ENCODE data around the gene PLBD2.

PLBD2 gene

DNA sequence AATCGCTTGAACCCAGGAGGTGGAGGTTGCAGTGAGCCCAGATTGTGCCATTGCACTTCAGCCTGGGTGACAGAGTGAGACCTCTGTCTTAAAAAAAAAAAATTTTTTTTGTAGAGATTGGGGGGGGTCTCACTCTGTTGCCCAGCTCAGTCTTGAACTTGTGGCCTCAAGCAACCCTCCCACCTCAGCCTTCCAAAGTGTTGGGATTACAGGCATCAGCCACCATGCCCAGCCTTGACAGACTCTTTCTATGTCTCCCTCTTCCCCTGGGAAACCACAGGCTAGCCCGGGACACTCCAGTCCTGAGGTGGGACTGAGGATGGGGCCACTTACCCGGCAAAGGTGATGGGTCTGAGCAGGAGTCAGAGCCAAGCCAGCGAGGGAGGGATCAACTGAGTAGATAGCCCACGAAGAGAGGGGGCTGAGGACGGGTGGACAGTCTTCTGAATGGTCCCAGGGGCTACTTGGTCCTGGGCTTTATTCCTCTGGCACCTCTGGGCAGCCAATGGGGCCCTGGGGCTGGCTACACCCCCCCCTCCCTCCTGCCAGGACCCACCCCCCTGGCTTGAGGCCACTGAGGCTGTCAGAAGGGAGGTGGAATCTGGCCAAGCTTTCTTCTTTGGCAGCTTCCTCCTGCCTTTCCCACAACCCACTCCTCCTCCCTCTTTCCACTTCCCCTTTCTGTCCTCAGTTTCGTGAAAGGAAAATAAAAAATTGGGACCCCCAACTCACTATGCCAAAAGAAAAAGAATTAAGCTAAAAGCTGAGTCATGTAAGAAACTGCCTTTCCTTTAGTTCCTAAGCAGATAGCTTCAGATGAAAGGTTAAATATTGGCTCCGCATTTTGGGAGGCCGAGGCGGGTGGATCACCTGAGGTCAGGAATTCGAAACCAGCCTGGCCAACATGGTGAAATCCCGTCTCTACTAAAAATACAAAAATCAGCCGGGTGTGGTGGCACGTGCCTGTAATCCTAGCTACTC is 45.3 kb downstream of the PLBD2 start, which contains the start of gene SDS:
Gene SDS (minus strand): TSS at position 453 of the 981 bp plus-strand sequence. CDS start 4,179 bp downstream, outside the sequence.
- no peak for DNase-seq
- in situ Hi-C loops (cut with HindIII; ENCODE audit: low pct_ligation_motif_present, low pct_unique_long_range_greater_than_20kb, low sequenced_read_pairs), result no loop called here

DNA sequence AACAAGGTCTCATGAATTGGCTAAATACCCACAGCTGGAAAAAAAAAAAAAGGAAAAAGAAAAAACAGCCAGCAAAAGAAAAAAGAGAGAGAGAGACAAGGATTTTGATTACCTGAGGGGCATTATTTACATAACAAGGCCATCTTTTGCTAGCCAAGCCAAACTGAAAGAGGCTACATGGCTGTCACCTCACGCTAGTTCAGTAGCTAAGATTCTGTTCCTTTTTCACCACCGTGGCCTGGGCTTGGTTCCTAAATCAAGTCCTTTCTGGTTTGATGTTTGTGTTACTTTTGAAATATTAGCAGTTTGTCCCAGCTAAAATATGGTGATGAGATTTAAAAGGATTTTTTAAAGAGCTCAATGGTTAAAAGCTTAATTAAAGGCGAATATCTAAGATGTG is 47.3 kb downstream of the PLBD2 start:
- DNase-seq, result no peak
- in situ Hi-C loops (cut with HindIII; ENCODE audit: low pct_ligation_motif_present, low pct_unique_long_range_greater_than_20kb, low sequenced_read_pairs), result no loop called here

DNA sequence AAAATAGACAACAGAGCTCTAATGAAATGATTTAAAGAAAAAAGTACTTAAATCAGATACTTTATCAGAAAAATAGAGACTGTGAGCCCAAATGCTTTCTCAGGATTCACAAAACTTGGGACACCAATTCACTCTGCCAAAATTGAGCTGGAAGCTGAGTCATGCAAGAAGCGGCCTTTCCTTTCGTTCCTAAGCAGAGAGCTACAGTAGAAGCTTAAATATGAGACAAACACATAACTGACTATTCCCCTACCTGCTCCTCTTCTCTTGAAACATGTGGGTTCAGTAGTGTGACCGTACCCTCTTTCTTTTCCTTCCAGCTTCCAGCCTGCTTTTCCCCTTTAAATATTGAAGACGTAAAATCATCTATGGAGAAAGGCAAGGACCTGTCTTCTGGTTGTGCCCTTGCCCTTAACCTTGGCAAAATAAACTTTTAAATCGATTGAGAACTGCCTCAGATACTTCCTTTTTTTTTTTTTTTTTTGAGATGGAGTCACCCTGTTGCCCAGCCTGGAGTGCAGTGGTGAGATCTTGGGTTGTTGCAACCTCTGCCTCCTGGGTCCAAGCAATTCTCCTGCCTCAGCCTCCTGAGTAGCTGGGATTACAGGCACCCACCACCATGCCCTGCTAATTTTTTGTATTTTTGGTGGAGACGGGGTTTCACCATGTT is 49.7 kb downstream of the PLBD2 start:
- in situ Hi-C loops (cut with HindIII; ENCODE audit: low pct_ligation_motif_present, low pct_unique_long_range_greater_than_20kb, low sequenced_read_pairs), result no loop called here
- DNase-seq, result no peak

DNA sequence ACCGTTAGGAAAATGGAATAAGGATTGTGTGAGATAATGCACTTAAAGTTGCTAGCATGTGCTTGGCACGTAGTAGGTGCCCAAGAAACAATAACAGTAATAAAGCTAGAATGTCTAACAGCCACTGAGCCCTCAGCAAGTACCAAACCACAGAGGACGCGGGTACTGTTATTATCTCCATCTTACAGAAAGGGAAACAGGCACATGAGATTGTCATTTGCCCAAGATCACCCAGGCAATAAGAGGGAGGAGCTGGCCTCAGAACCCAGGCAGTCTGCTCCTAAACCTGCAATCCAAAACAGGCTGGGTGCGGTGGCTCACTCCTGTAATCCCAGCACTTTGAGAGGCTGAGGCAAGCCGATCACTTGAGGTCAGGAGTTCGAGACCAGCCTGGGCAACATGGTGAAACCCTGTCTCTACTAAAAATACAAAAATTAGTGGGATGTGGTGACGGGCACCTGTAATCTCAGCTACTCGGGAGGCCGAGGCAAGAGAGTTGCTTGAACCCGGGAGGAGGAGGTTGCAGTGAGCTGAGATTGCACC is 50.4 kb downstream of the PLBD2 start:
- no peak for DNase-seq
- in situ Hi-C loops (cut with HindIII; ENCODE audit: low pct_ligation_motif_present, low pct_unique_long_range_greater_than_20kb, low sequenced_read_pairs), result no loop called here

DNA sequence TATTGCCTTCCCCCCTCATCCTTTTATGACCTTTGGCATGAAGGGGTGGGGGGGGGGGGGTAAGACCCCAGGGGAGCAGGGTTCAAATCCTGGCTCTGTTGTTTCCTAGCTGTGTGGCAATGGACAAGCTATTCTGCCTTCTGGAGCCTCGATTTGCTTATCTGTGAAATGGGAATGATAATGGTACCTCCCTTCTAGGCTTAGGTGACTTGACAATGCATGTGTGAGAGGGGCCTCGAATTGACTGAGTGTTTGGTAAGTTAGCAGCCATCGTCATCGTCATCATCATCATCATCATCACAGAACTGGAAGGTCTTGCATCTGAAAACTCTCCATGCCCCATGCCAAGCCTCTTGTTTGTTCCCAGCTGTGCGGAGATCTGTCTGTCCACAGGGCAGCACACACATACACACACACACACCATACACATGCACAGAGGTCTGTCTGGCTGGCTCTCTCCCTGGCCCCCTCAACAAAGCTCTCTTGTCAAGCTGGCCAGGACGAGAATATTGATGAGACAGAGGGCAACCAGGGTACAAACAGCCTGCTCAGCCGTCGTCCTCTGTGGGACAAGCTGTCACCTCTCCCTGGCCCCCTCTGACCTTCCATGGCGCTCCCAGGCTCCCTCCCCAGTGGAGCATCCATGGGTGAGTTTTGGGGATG is 51.2 kb downstream of the PLBD2 start:
- DNase-seq, result no peak
- in situ Hi-C loops (cut with HindIII; ENCODE audit: low pct_ligation_motif_present, low pct_unique_long_range_greater_than_20kb, low sequenced_read_pairs), result no loop called here

DNA sequence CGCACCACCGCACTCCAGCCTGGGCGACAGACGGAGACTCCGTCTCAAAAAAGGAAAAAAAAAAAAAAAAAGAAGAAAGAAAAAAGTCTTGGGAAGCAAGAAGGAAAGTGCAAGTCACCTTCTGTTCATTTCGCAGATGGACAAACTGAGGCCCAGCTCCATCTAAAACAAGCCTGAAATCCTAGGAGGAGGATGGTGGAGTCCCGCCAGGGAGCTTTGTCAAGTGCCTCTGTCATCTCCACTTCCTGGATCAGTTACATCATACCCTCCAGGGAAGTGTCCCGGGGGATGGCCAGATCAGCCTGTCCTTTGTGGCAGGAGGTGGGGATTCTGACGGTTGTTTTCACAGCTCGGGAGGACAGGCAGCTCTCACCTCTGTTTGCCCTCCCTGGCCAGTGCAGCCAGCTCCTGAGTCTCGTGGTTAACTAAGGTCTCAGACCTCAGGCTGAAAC is 55.1 kb downstream of the PLBD2 start:
- in situ Hi-C loops (cut with HindIII; ENCODE audit: low pct_ligation_motif_present, low pct_unique_long_range_greater_than_20kb, low sequenced_read_pairs), result no loop called here
- DNase-seq, result peak; percentile 37

DNA sequence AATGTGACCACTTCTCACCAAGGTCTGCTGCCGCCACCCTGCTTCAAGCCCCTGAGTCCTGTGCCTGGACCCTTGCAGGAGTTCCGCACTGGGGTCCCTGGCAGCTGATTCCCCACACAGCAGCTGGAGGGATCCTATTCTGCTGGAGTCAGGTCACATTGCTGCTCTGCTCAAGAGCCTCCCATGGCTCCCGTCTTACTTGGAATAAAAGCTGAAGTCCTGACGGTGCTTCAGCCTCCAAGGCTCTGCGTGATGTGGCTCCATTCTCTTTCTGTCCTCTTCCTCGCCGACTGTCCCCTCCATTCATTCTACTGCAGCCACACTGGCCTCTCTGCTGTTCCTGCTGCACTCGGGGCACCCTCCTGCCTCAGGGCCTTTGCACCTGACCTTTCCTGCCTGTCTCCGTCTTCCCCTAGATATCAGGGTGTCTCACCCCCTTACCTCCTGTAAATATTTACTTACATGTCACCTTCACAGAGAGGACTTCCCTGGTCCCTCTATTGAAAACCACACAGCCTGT is 56.2 kb downstream of the PLBD2 start:
- in situ Hi-C loops (cut with HindIII; ENCODE audit: low pct_ligation_motif_present, low pct_unique_long_range_greater_than_20kb, low sequenced_read_pairs), result no loop called here

DNA sequence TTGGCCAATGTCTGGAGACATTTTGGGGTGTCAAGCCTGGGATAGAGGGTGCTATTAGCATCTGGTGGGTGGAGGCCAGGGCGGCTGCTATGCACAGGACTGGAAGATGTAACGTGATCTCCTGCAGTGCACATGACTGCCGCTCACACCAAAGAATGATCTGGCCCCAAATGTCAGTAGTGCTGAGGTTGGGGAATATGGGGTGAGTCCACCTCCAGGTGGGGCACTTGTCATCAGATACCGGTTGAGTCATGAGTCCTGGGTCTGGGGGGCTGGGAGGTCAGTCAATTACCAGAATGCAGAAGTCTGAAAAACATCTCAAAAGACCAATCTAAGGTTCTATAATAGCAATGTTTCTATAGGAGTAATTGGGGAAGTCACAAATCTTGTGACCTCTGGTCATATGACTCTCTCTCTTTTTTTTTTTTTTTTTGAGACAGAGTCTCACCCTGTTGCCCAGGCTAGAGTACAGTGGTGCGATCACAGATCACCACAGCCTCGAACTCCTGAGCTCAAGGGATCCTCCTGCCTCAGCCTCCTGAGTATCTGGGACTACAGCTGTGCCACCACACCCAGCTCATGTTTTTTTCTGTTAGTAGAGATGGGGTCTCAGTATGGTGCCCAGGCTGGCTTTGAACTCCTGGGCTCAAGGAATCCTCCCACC is 57.8 kb downstream of the PLBD2 start:
- no peak for DNase-seq
- in situ Hi-C loops (cut with HindIII; ENCODE audit: low pct_ligation_motif_present, low pct_unique_long_range_greater_than_20kb, low sequenced_read_pairs), result no loop called here

More for the DNA sequence above, 56.2 kb downstream of the PLBD2 start:
- no peak for DNase-seq

DNA sequence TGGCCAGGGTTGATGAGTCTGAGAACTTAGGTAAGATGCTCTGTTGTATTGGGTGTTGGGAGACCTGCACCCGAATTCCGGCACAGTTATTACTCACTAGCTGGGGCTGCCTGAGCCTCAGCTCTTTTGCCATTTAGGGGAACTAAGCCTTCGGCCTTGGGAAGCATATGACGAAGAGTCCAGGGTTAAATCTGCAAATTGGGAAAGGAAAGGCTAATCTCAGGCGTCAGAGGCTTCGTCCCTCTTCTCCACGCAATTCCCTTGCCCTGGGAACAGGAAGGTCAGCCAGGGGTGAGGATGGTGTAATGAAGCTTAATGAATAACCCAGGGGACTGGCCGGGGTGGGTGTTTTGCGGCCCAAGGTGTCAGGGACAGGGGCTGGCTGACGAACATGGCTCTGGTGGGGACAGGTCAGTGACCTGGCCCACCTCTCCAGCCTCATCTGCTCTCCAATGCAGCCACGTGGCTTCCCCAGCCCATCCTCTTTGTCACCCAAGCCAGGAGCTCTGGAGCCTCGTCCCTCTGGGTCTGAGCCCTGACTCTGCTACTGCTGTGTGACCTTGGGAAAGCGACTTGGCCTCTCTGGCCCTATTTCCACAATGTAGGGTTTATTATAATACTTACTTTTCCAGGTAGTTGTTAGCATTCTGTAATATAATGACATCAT is 60.0 kb downstream of the PLBD2 start:
- in situ Hi-C loops (cut with HindIII; ENCODE audit: low pct_ligation_motif_present, low pct_unique_long_range_greater_than_20kb, low sequenced_read_pairs), result no loop called here
- DNase-seq, result peak; percentile 43

DNA sequence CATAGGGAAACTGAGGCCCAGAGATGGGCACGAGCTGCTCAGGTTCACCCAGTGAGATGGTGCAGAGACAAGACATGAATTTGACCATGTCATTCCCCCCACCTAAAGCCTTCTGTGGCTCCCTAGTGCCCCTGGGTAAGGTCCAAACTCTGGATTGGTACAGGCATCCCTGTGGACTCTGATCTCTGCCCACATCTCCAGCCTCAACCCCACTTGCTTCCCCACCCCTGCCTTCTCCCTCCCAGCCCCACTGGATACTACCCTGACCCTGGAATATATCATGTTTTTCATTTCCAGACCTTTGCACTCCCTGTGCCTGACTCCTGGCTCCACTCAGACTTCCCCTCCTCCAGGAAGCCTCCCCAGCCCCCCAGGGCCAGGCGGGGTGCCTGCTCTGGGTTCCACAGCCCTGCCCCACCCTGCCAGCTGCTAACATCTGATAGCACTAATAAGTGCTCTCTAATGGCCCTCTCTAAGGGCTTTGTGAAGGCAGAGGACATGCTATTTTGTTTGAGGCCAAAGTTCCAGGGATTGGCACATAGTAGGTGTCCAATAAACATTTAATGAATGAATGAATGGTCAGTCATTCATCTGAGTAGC is 62.7 kb downstream of the PLBD2 start:
- in situ Hi-C loops (cut with HindIII; ENCODE audit: low pct_ligation_motif_present, low pct_unique_long_range_greater_than_20kb, low sequenced_read_pairs), result no loop called here
- DNase-seq, result no peak

DNA sequence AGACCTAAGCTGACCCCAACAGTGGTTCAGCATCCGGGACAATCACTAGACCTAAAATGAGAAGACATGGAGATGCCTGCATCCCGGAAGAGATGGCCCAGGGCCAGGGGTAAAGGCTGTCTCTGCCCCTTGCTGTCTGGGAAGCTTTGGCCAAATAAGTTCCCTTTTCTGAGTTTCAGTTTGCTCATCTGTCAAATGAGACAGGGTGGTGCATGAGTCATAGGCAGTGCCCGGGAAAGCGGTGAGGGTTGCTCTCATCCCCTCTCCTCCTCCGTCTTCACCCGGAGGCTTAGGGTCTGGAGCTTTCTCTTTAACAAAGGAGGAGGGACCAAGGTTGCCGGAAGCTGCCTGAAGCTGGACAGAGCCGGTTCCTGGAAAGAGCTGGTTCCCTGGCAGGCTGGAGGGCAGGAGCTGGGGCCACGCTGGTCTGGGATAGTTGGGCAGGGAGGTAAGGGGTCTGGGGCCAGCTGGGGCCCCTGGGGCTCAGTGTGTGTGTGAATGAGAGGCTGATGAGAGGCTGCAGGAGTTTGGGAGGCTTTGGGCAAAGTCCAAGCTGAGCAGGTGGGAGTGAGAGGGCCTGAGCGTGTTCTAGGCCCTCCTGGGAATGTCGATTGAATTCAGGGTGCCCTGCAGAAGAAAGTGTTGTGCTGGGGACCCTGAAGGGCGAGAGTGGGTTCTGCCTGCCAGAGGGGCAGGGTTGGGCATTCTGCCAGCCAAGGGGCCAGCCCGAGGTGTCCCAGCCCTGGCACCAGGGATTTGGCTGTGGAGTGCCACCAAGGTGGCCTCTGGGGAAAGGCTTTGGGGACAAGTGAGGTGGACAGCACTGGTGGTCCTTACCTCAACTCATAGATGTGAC is 63.9 kb downstream of the PLBD2 start, which contains the start of gene SDSL:
Gene SDSL (plus strand): TSS at position 351 of the 856 bp plus-strand sequence. CDS start 5,603 bp downstream, outside the sequence.
- in situ Hi-C loops (cut with HindIII; ENCODE audit: low pct_ligation_motif_present, low pct_unique_long_range_greater_than_20kb, low sequenced_read_pairs), result no loop called here
- peak; percentile 97 for DNase-seq

DNA sequence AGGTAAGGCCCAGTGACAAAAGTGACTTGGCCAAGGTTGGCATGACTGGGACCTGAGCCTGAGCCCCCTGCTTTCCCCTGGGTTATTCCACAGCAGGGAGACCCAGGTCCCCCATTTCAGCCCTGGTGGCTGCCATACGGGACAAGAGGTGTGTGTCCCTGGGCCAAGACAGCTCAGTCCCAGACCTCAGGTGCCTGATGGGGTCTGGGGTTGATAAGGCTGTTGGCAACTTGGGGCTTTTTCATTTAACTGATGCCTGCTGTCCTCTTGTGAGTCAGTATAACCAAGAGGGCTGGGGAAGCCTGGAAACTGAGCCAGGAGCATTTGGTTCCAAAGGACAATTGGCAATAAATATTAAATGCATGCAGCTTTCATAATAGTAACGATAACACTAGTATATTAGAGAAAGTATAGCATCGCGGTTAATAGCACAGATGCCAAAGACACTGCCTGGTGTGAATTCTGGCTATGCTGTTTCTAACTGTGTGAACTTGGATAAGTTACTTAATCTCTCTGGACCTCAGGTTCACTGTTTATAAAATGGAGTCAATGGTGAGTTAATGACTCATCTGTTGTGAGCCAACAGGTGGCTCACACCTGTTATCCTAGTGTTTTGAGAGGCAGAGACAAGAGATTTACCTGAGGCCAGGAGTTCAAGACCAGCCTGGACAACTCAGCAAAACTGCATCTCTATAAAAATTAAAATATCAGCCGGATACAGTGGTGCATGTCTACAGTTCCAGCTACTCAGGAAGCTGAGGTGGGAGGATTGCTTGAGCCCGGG is 64.7 kb downstream of the PLBD2 start:
- DNase-seq, result no peak
- in situ Hi-C loops (cut with HindIII; ENCODE audit: low pct_ligation_motif_present, low pct_unique_long_range_greater_than_20kb, low sequenced_read_pairs), result no loop called here

DNA sequence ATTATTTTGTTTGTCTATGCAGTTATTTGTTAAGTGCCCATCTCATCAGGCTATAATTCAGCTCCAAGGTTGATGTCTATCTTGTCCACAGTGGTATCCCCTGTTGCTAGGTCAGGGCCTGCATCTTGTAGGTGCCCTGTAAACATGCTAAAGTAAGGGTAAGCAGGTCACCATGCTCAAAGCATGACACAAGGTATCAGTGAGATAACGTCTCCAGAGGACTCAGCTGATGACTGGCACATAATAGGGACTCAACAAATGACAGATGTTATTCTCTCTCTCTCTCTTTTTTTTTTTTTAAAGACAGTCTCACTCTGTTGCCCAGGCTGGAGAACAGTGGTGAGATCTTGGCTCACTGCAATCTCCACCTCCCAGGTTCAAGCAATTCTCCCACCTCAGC is 66.1 kb downstream of the PLBD2 start:
- in situ Hi-C loops (cut with HindIII; ENCODE audit: low pct_ligation_motif_present, low pct_unique_long_range_greater_than_20kb, low sequenced_read_pairs), result no loop called here

DNA sequence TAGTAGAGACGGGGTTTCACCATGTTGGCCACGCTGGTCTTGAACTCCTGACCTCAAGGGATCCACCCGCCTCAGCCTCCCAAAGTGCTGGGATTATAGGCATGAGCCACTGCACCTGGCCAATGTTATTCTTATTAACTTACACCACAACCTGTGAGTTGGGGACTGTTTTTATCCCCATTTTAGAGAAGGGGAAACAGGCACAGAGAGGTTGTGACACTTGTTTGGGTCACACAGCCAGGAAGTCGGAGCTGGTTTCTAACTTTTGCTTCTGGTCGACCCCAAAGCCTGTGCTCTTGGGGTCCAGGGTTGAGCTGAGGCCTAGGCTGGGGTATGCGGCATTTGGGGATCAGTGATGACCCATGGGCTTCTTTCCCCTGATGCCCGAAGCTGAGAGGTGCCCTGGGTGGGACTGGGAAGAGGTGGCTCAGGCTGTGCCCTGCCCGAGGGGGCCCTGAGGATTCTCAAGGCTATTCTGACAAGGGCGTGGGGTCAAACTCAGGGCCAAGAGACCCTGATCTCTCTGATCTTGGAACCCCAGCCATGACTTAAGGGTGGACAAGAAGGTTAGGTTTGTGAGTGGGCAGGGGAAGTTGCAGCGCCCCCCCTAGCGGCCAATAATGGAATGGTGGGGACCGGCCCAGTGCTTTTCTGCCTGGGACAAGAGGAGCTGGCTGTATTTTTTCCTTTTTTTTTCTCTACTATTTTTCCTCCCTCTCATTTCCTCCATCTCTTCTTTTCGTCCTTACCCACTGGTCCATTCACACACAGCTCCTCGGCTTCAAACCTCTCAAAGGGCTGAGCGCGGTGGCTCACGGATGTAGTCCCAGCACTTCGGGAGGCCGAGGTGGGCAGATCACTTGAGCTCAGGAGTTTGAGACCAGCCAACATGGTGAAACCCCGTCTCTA is 66.8 kb downstream of the PLBD2 start:
- DNase-seq, result peak; percentile 55
- in situ Hi-C loops (cut with HindIII; ENCODE audit: low pct_ligation_motif_present, low pct_unique_long_range_greater_than_20kb, low sequenced_read_pairs), result no loop called here

More for the DNA sequence above, 66.1 kb downstream of the PLBD2 start:
- no peak for DNase-seq
